HCEC 1CT (cell line): ENCODE results near the gene CDH5.

Experiments used
- DNase-seq: peaks from one replicate; pipeline ENCODE4 v3.0.0-alpha.2; 2017

CDH5 gene

GRCh38 chr16:66375451-66375850 is 9.0 kb downstream of the CDH5 start:
- DNase-seq = no peak

DNA sequence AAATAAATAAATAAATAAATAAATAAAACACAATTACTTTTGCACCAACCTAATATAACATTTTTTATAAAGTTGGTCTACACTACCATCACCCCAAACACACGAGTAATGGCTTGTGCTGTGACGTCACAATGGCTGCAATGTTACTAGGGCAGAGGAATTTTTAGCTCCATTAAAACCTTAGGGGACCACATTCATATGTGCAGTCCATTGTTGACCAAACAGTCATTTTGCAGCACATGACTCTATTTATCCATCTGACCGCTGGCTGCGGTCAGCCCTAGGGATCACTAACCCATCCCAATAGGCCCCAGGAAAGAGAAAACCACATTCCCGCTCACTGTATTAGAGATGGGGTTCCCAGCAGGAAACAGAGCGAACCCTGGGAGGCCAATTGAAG is 9.6 kb downstream of the CDH5 start:
- no peak for DNase-seq

DNA sequence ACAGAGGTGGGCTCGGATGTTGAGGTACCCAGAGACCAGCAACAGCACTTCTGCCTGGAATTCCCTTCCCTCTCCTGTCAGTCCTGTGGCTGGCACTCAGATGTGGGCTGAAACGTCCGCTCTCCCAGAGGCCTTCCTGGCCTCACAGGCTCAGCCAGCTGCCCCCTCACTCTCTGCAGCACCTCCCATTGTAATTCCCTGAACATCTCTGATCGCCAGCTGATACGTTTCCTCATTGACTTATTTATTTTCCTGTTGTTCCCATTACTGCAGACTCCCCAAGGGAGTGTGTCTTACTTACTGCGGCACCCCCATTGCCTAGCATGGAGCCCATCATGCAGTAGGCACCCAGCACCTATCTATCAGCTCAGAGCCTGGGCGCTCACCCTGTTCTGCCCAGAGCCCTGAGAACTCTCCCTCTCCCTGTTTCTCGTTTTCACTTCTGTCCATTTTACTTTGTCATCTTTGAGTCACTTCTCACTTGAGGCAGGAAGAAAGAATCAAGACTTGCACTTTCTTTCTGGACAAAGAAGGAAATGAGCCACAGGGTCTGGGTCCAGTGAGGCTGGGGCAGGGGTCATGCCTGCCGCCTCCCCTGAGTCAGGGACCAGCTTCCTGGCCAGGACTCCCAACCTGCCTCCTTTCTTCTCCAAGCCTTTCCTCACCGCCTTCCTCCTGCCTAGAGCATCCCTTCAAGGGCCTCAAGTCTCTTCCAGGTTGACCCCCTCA is 10.2 kb downstream of the CDH5 start:
- no peak for DNase-seq

DNA sequence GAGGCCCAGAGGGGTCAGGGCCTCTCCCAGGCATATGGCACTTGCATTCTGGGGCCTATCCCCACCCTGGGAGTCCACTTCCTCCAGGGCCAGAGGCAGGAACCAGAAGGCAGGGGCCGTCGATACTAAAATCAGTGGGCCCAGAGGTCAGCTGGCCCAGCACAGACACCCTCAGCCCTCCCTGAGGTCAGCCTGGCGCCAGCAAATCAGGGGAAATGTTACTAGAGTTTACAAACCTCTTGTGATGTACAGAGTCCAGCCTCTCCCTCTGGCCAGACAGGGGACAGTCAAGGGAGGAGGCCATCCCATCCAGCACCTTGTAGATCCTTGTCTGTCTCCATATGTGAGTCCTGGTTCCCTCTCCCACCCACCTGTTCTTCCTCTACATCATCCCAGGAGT is 10.8 kb downstream of the CDH5 start:
- DNase-seq = no peak

DNA sequence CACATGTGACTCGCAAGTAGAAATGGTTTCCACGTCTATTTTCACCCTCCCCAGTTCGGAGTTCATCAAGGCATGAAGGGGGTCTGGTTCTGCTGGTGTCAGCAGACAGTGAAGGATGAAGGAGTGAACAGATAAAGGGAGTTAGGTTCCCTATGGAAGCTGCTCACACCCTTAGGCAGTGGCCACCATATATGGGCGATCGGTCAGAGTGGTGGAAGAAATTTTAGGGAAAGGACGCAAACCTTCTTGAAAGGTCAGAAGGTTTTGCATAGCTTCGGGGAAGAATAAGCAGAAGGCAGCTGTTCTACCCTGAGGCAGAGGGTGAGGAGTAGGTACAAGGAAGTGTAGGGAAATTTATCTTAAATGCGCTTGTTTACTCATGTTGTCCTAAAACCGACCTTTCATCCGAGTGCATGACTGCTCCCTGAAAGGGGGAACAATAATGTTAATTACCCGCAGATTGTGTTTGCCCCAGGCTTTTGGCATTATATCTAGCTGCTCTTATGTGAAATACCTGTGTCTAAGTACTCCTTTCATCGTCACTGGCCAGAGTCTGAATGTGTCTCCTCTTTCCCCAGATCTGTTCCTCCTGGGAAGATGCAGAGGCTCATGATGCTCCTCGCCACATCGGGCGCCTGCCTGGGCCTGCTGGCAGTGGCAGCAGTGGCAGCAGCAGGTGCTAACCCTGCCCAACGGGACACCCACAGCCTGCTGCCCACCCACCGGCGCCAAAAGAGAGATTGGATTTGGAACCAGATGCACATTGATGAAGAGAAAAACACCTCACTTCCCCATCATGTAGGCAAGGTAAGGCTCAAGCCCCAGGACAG is 12.5 kb downstream of the CDH5 start:
- no peak for DNase-seq

- no peak for DNase-seq
These were observed 13.1 kb downstream of the CDH5 start for GRCh38 chr16:66379571-66379941.

- no peak for DNase-seq
These were observed 13.9 kb downstream of the CDH5 start for GRCh38 chr16:66380421-66380820.

- DNase-seq = no peak
These were observed 15.2 kb downstream of the CDH5 start for GRCh38 chr16:66381585-66382170.

DNA sequence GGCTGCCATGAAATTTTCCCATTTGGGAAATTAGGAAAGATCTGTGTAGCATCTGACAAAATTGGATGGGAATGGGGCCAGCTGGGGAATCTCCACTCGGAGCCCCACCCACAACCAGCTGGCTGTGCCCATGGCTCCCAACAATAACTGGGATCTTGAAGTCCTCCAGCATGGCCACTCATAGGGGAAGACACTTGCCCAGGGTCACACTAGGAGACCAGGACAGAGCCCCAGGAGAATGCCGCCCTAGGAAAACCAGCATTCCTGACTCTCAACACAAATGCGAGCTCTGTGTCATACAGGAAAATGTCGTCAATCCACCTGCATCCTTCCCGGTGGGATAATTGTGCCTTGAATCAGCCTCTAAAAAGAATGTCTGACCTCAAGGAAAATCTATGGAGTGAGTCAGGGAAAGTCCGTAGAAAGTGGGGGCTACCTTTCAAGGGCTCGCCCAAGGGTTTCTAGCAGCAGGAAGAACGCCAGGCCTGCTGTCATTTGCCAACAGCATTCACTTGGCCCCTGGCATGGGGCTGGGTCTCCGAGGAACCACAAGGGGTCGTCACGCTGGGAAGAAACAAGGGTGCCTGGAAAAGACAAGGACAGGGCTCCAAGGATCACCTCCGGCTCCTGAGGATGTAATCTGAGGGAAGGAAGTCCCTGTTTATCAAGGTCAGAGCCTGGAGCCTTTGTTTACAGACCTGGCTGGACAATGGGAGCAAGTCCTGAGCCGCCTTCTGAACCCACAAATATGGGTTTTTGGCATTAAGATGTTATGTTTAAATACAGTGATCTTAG is 15.9 kb downstream of the CDH5 start:
- peak; percentile 39 for DNase-seq

- DNase-seq = peak; percentile 61
These were observed 16.4 kb downstream of the CDH5 start for GRCh38 chr16:66382966-66383299.

DNA sequence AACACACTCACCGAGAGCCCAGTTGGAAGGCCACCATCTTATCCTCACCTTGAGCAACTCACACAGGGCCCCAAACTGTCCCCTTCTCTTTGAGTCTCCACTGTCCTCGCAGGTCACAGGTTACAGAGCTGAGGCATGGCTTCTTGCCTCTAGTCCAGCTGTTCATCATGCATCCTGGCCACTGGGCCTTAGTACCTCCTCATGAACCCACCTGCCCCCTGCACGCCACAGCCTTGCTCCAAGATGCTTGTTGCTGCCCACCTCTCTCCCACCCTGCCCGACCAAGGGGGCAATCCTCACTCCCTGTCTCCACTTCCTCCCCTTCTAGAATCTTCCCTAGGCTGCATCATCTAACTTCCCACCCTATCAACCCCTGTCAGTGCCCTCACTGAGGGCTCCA is 17.1 kb downstream of the CDH5 start:
- DNase-seq = no peak

DNA sequence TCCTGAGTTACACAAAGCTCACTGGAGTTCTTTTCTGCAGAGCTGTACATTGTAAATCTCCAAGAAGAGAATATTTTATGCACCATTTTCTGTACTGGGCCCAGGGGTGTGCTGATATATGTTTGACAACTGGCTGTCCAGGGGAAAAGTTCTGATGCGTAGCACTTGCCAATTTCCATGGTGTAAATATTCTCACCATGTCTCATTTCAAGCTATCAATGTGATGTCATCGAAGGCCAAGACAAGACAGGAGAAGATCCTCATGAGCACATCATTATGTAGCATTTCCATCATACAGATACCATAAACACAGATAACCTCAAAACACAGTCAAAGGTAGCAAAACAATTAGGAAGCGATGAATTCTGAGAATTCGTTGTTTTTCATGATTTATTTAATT is 18.9 kb downstream of the CDH5 start:
- no peak for DNase-seq

DNA sequence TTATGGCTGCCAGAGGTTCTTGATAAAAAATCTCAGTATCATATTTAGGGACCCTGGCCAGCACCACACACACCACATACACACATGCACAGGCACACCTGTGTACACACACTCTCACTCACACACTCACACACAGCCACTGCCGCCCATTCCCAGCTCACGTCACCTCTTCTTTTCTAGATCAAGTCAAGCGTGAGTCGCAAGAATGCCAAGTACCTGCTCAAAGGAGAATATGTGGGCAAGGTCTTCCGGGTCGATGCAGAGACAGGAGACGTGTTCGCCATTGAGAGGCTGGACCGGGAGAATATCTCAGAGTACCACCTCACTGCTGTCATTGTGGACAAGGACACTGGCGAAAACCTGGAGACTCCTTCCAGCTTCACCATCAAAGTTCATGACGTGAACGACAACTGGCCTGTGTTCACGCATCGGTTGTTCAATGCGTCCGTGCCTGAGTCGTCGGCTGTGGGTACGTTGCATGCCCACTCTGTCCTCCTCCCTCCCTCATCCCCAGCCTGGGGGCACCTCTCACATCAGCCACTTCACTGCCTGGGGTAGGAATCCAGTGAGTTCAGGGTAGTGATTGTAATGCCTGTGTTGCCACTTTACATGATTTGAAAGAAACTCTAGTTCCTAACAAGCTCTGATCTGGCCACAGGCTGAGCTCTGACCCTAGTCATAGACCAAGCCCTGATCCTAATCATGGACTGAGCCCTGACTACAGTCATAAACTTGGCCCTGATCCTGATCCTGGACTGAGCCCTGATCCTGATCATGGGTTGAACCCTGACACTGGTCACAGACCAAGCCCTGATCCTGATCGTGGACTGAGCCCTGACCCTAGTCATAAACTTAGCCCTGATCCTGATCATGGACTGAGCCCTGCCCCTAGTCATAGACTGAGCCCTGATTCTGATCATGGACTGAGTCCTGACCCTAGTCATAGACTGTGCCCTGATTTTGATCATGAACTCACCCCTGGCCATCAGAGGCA is 20.4 kb downstream of the CDH5 start:
- no peak for DNase-seq

DNA sequence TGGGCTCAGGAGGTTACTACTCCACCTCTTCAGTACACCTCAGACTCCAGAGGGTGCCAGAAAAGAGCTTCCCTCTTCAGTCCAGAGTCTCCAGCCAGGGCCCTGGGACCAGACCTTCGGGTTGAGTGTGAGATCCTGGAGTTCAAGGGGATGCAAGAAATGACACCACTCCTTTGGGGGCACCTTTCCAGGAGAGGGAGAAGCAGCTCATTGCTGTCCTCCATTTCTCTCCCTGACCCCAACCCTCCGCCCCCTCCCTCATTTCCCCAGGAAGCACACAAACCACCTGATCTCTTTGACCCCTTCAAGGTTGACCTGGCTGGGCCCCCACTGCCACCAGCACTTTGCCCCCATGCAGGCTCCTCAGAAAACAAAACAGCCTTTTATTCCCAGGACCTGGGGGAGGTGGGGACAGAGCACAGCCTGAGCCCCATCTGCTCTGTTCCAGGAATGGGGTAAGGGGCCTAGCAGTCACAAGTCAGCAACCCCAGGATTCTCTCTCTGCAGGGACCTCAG is 21.4 kb downstream of the CDH5 start:
- no peak for DNase-seq

- DNase-seq = no peak
These were observed 22.1 kb downstream of the CDH5 start for GRCh38 chr16:66388350-66389139.

- DNase-seq = no peak
These were observed 23.0 kb downstream of the CDH5 start for GRCh38 chr16:66389256-66390176.

- DNase-seq = no peak
These were observed 24.0 kb downstream of the CDH5 start for GRCh38 chr16:66390346-66391108.

DNA sequence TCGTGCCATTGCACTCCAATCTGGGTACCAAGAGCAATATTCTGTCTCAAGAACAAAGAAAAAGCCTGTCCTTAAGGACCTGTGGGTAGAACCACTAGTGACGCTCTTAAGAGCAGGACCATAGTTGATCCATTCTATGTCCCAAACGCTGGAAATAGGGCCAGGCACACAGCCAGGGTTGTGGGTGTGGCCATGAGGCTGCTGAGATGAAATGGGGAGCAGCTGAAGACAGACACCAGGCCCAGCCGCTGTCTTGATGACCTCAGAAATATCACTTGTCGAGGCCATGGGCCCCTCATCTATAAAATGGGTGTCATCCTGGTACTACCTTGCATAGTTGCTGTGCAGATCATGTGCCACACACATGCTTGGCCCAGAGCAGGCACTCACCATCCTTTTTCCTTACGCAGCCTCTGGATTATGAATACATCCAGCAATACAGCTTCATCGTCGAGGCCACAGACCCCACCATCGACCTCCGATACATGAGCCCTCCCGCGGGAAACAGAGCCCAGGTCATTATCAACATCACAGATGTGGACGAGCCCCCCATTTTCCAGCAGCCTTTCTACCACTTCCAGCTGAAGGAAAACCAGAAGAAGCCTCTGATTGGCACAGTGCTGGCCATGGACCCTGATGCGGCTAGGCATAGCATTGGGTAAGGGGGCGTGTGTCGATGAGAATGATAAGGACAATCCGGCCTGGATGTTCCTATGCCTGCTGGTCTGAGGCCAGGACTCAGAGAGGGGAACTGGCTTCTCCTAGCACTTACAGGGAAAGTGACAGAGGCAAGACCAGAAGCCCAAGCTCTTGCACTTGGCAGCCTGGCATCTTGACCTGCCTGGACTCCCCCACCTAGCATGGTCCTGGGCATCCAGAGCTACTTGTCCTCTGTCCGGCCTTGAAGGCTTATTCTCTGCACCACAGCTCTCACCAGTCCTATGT is 25.5 kb downstream of the CDH5 start:
- no peak for DNase-seq
